ENCODE measurements around the gene MRPL44.

DNA sequence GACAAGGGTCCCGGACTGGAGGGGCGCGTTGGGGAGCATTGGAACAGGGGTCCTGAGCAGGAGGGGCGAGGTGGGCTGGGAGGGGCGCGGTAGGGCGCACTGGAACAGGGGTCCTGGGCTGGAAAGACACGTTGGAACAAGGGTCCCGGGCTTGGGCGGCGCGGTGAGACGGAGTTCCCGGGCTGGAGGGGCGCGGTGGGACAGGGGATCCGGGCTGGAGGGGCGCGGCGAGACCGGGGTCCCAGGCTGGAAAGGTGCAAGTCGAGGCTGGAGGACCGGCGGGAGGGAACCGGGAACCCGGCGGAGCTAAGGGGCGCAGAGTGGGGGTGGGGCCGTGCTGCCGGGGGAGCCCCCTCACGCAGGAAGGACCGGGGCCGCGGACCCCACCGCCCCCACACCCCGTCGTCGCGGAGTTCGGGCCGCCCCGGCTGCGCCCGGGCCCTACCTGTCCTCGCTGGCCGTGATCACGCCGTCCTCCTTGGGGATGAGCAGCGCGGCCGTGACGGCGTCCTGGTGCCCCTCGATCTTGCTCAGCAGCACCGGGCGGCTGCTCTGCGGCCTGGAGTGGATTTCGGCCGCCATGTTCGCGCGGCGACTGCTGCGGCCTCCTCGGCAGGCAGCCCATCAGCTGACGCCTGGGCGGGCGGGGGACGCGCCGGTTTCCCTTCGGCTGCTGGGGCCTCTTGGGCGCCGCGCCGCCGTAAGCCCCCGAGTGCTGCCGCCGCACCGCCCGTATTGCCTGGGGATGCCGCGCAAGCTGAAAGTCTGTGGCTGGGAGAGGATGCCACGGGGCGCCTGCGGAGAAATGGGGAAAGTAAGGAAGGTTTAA, 12.3 kb upstream of the MRPL44 start, which contains the start of gene WDFY1:
- TF ChIP-seq, protein P1, sequence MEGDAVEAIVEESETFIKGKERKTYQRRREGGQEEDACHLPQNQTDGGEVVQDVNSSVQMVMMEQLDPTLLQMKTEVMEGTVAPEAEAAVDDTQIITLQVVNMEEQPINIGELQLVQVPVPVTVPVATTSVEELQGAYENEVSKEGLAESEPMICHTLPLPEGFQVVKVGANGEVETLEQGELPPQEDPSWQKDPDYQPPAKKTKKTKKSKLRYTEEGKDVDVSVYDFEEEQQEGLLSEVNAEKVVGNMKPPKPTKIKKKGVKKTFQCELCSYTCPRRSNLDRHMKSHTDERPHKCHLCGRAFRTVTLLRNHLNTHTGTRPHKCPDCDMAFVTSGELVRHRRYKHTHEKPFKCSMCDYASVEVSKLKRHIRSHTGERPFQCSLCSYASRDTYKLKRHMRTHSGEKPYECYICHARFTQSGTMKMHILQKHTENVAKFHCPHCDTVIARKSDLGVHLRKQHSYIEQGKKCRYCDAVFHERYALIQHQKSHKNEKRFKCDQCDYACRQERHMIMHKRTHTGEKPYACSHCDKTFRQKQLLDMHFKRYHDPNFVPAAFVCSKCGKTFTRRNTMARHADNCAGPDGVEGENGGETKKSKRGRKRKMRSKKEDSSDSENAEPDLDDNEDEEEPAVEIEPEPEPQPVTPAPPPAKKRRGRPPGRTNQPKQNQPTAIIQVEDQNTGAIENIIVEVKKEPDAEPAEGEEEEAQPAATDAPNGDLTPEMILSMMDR (conservative IDR thresholded peaks at IDR 0.05; ENCODE audit: low read length), result no peak
- TF ChIP-seq EZH2phosphoT487 (IDR thresholded peaks at IDR 0.05; ENCODE audit: borderline replicate concordance), result no peak
